Breast epithelium (tissue), 3 donors: ENCODE results near the gene SNTG2.

ENCODE experiments used
- POLR2A ChIP-seq: fragments of 450-650 bp; IDR thresholded peaks from one replicate; pipeline ENCODE4 v1.6.1; 2016; ENCODE audit warnings: antibody characterized with exemption, mild to moderate bottlenecking, moderate library complexity
- POLR2AphosphoS5 ChIP-seq, 3 donors: sonication (generic); formaldehyde crosslinking; IDR thresholded peaks; one replicate each; pipeline ENCODE4 v1.6.1; 2017; ENCODE audit warnings: antibody characterized with exemption in 3 of 3
- TF ChIP-seq, protein P1 (sequence below), 3 donors: fragments of 450-650 bp; IDR thresholded peaks; one replicate each; pipeline ENCODE4 v1.5.1; 2016 to 2017; ENCODE audit warnings: antibody characterized with exemption in 3 of 3, mild to moderate bottlenecking in 3 of 3, moderate library complexity in 3 of 3

- TF ChIP-seq, protein P1, sequence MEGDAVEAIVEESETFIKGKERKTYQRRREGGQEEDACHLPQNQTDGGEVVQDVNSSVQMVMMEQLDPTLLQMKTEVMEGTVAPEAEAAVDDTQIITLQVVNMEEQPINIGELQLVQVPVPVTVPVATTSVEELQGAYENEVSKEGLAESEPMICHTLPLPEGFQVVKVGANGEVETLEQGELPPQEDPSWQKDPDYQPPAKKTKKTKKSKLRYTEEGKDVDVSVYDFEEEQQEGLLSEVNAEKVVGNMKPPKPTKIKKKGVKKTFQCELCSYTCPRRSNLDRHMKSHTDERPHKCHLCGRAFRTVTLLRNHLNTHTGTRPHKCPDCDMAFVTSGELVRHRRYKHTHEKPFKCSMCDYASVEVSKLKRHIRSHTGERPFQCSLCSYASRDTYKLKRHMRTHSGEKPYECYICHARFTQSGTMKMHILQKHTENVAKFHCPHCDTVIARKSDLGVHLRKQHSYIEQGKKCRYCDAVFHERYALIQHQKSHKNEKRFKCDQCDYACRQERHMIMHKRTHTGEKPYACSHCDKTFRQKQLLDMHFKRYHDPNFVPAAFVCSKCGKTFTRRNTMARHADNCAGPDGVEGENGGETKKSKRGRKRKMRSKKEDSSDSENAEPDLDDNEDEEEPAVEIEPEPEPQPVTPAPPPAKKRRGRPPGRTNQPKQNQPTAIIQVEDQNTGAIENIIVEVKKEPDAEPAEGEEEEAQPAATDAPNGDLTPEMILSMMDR (IDR thresholded peaks at IDR 0.05) = no peak
- TF ChIP-seq POLR2A (no peak), POLR2AphosphoS5 (IDR thresholded peaks at IDR 0.05) (no peak)
These were observed 232.7 kb downstream of the SNTG2 start for GRCh38 chr2:1183300-1183699.
